ENCODE data around the gene UPK2. TPM values are rescaled to one million over a fixed set of nuclear protein-coding genes. Genes with fewer than 3 reads are reported as not detected.

UPK2 gene
- not detected in 2 replicates for total RNA-seq

GRCh38 chr11:118956094-118956846 lies at the start of gene UPK2:
UPK2 (plus strand) TSS chr11:118956298; CDS start chr11:118956351, 53 bp downstream.

DNA sequence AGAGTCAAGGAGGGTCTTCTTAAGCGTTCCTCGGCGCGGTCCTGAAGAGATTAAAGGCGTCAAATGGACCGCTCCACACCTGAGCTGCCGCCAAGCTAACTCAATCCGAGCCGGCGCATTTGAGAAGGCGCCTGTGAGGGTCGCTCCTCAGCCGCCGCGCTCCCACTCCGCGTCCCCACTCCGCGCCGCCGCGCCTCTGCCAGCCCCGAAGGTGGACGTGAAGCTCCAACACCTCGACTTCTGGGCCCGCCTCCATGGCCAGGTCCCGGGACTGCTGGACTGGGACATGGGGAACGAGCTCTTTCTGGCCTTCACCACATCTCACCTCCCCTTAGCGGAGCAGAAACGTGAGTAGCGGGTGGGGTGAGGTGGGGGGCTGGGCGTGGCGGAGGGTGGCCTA lies 15.5 kb downstream of the UPK2 start, which contains the start of gene FOXR1:
FOXR1 (plus strand) TSS at position 116 of the 400 bp plus-strand sequence; CDS start at position 287, 171 bp downstream.

DNA sequence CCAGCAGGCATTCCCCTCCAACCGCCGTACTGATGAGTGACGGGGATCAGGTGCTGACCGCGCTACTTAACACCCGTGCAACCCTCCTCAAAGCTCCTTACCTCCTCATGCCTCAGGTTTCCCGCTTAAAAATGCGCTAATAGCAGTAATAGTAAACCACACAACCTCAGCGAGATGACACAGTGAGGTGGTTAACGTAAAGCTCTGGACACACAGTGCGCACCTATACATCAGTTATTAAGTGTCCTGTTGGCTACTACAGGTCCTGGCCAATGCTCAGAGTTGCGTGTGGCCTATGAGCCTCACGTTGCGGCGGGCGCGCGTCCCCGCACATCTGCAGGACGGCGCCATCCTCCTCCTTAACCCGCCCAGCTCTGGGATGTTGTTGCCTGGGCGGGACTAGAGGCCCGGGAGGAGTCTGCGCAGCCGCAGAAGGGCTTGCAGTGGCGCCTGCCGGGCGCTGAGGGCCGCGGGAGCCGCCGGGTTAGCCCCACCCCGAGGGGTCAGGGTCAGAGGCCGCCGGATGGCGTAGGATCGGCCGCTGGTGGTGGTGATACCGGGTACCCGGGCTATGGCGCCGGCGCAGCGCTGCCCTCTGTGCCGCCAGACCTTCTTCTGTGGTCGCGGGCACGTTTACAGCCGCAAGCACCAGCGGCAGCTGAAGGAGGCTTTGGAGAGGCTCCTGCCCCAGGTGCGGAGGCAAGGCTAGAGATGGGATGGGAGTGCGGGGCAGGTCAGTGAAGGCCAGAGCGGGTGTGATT lies 41.7 kb downstream of the UPK2 start, which contains the start of gene CENATAC:
CENATAC (plus strand) TSS at position 512 of the 761 bp plus-strand sequence; CDS start at position 572, 60 bp downstream.

Other genes starting within 250 kb of the UPK2 start
- 41.1 and 51.7 TPM in 2 replicates for gene DDX6, start 165.1 kb upstream of the UPK2 start, total RNA-seq
- gene CXCR5, start 72.4 kb upstream of the UPK2 start, total RNA-seq = not detected in 2 replicates
- gene BCL9L, start 30.4 kb upstream of the UPK2 start, total RNA-seq = 38.5 and 40.0 TPM in 2 replicates
- gene FOXR1, start 15.5 kb downstream of the UPK2 start, total RNA-seq = not detected in 2 replicates
- 3.5 and 10.0 TPM in 2 replicates for gene CENATAC, start 41.8 kb downstream of the UPK2 start, total RNA-seq
- 2,232 and 3,190 TPM in 2 replicates for gene RPS25, start 62.0 kb downstream of the UPK2 start, total RNA-seq
- 48.9 and 68.3 TPM in 2 replicates for gene TRAPPC4, start 62.5 kb downstream of the UPK2 start, total RNA-seq
- gene SLC37A4, start 74.6 kb downstream of the UPK2 start, total RNA-seq = 8.9 and 11.9 TPM in 2 replicates
- 42.8 and 72.7 TPM in 2 replicates for gene HYOU1, start 100.9 kb downstream of the UPK2 start, total RNA-seq
- 14.4 and 18.2 TPM in 2 replicates for gene VPS11, start 111.5 kb downstream of the UPK2 start, total RNA-seq
- gene HMBS, start 128.6 kb downstream of the UPK2 start, total RNA-seq = 19.7 and 27.9 TPM in 2 replicates
- 21.8 and 23.6 TPM in 2 replicates for gene DPAGT1, start 145.6 kb downstream of the UPK2 start, total RNA-seq
- 4.3 and 5.8 TPM in 2 replicates for gene C2CD2L, start 151.0 kb downstream of the UPK2 start, total RNA-seq
- 9.2 and 9.8 TPM in 2 replicates for gene HINFP, start 165.3 kb downstream of the UPK2 start, total RNA-seq
- not detected in 2 replicates for gene ABCG4, start 192.8 kb downstream of the UPK2 start, total RNA-seq
- 8.6 and 11.1 TPM in 2 replicates for gene NLRX1, start 212.4 kb downstream of the UPK2 start, total RNA-seq
- gene NHERF4, start 229.2 kb downstream of the UPK2 start, total RNA-seq = not detected in 2 replicates

Data from pericardium fibroblast (primary cell).